ENCODE measurements around the gene TRIM50. TPM values are rescaled to one million over a fixed set of nuclear protein-coding genes. Genes with fewer than 3 reads are reported as not detected.
"Not testable (repeated sequence)": the region's sequence is repeated elsewhere in the genome, so short reads cannot be mapped to it uniquely, and the experiment has no call there.

The TRIM50 gene
- total RNA-seq, 3 donors from 2014 or later = 1.4 TPM; not detected in 2

GRCh38 chr7:73316521-73316920, 11.4 kb downstream of the TRIM50 start:
- TF ChIP-seq CTCF (IDR thresholded peaks at IDR 0.05) = no peak
- TF ChIP-seq POLR2AphosphoS5 (IDR thresholded peaks at IDR 0.05) = no peak
- TF ChIP-seq POLR2A (IDR thresholded peaks at IDR 0.05) = no peak
- Histone ChIP-seq H3K4me1 (no peaks in the 10 kb centered on the region), H3K4me3 (no peak overlapping the region), H3K27ac (no peak overlapping the region), H3K27me3 (no peaks in the 10 kb centered on the region), H3K36me3 (no peaks in the 10 kb centered on the region), H3K9me3 (no peaks in the 10 kb centered on the region)
- intact Hi-C loops (cut with DNase I; ENCODE audit: low total_unique reads) = no loop called here
- no peak for DNase-seq (ENCODE audit: low spot score in 2 of 2)

- H3K4me3 ChIP-seq = no peak overlapping the region
- TF ChIP-seq POLR2A (IDR thresholded peaks at IDR 0.05) (no peak), POLR2AphosphoS5 (IDR thresholded peaks at IDR 0.05) (no peak)
- H3K27me3 ChIP-seq = no peaks in the 10 kb centered on the region
- no peak for DNase-seq (ENCODE audit: low spot score in 2 of 2)
- H3K4me1 ChIP-seq = no peaks in the 10 kb centered on the region
- intact Hi-C loops (cut with DNase I; ENCODE audit: low total_unique reads) = no loop called here
- H3K9me3 ChIP-seq = no peaks in the 10 kb centered on the region
- H3K36me3 ChIP-seq = no peaks in the 10 kb centered on the region
- H3K27ac ChIP-seq = no peak overlapping the region
Measured at GRCh38 chr7:73314271-73314670, 13.6 kb downstream of the TRIM50 start.

- no peaks in the 10 kb centered on the region for H3K9me3 ChIP-seq
- H3K4me3 ChIP-seq = no peak overlapping the region
- H3K27ac ChIP-seq = no peak overlapping the region
- DNase-seq (ENCODE audit: low spot score in 2 of 2) = no peak
- intact Hi-C loops (cut with DNase I; ENCODE audit: low total_unique reads) = no loop called here
- no peaks in the 10 kb centered on the region for H3K4me1 ChIP-seq
- TF ChIP-seq CTCF (IDR thresholded peaks at IDR 0.05) (no peak), POLR2AphosphoS5 (IDR thresholded peaks at IDR 0.05) (no peak), POLR2A (IDR thresholded peaks at IDR 0.05) (no peak)
- no peaks in the 10 kb centered on the region for H3K27me3 ChIP-seq
- no peaks in the 10 kb centered on the region for H3K36me3 ChIP-seq
Measured at GRCh38 chr7:73313521-73313906, 14.4 kb downstream of the TRIM50 start.

GRCh38 chr7:73312831-73313520, 14.9 kb downstream of the TRIM50 start:
- no peak for DNase-seq (ENCODE audit: low spot score in 2 of 2)
- Histone ChIP-seq H3K4me3 (no peak overlapping the region), H3K36me3 (no peaks in the 10 kb centered on the region), H3K4me1 (no peaks in the 10 kb centered on the region), H3K27me3 (no peaks in the 10 kb centered on the region), H3K27ac (no peak overlapping the region), H3K9me3 (no peaks in the 10 kb centered on the region)
- intact Hi-C loops (cut with DNase I; ENCODE audit: low total_unique reads) = no loop called here
- TF ChIP-seq CTCF (IDR thresholded peaks at IDR 0.05) = no peak
- TF ChIP-seq POLR2A (IDR thresholded peaks at IDR 0.05) = no peak
- TF ChIP-seq POLR2AphosphoS5 (IDR thresholded peaks at IDR 0.05) = no peak

GRCh38 chr7:73311421-73311820, 16.5 kb downstream of the TRIM50 start:
- H3K4me3 ChIP-seq; H3K9me3 ChIP-seq; DNase-seq (ENCODE audit: low spot score in 2 of 2); intact Hi-C loops (cut with DNase I; ENCODE audit: low total_unique reads); H3K36me3 ChIP-seq; H3K27me3 ChIP-seq; H3K27ac ChIP-seq; H3K4me1 ChIP-seq: not testable (repeated sequence)

GRCh38 chr7:73308665-73309214, 19.1 kb downstream of the TRIM50 start, which contains the start of gene NSUN5:
TSS of gene NSUN5 (minus strand) at chr7:73308826. CDS start at chr7:73308790, 36 bp downstream.
- Histone ChIP-seq H3K27ac (peak within 1 kb of the TSS; percentile 68 to 84), H3K4me3 (peak within 1 kb of the TSS; percentile 60 to 91 (median 71)), H3K9me3 (no peaks in the 10 kb centered on the region), H3K4me1 (peaks cover 0 to 3% of the 10 kb centered on the region in 2 donors), H3K36me3 (no peaks in the 10 kb centered on the region), H3K27me3 (no peaks in the 10 kb centered on the region)
- intact Hi-C loops (cut with DNase I; ENCODE audit: low total_unique reads) = no loop called here
- no peak for TF ChIP-seq POLR2A (IDR thresholded peaks at IDR 0.05)
- TF ChIP-seq POLR2AphosphoS5 (IDR thresholded peaks at IDR 0.05) = peak; percentile 51 to 77 (median 74)
- no peak for TF ChIP-seq CTCF (IDR thresholded peaks at IDR 0.05)
- DNase-seq (ENCODE audit: low spot score in 2 of 2) = peak; percentile 65 to 87
